BE2C (cell line): ENCODE results near the gene NR2E1.

Experiments used
- DNase-seq: peaks from one replicate; pipeline ENCODE4 v3.0.0-alpha.2; 2020
- H3K27me3 ChIP-seq: fragments of 250-450 bp; sonication (Bioruptor Pico); 2 replicates; pipeline ENCODE4 v1.5.1; 2020; ENCODE audit warnings: mild to moderate bottlenecking
- H3K36me3 ChIP-seq: fragments of 250-450 bp; sonication (Bioruptor Pico); 2 replicates; pipeline ENCODE4 v1.5.1; 2020; ENCODE audit warnings: mild to moderate bottlenecking
- H3K4me1 ChIP-seq: fragments of 250-450 bp; sonication (Bioruptor Pico); 2 replicates; pipeline ENCODE4 v1.5.1; 2020
- H3K4me3 ChIP-seq: 2 replicates; pipeline ENCODE4 v1.5.1; 2011; ENCODE audit warnings: low read depth, low read length
- H3K9me3 ChIP-seq: fragments of 250-450 bp; sonication (Bioruptor Pico); 2 replicates; pipeline ENCODE4 v1.5.1; 2020
- CTCF ChIP-seq: IDR thresholded peaks from 2 replicates; pipeline ENCODE4 v1.5.1; 2012; ENCODE audit warnings: mild to moderate bottlenecking, low read depth, low read length

The NR2E1 gene

GRCh38 chr6:108118810-108119768 lies 46.7 kb upstream of the NR2E1 start:
- Histone ChIP-seq H3K4me1 (no peaks in the 10 kb centered on the region), H3K4me3 (peak overlapping the region; percentile 55), H3K9me3 (no peaks in the 10 kb centered on the region), H3K27me3 (peaks cover 51% of the 10 kb centered on the region), H3K36me3 (no peaks in the 10 kb centered on the region)
- no peak for DNase-seq
- no peak for TF ChIP-seq CTCF

GRCh38 chr6:108119769-108120141 lies 46.1 kb upstream of the NR2E1 start:
- no peaks in the 10 kb centered on the region for H3K36me3 ChIP-seq
- TF ChIP-seq CTCF = no peak
- H3K9me3 ChIP-seq = no peaks in the 10 kb centered on the region
- no peaks in the 10 kb centered on the region for H3K4me1 ChIP-seq
- no peak for DNase-seq
- H3K27me3 ChIP-seq = peaks cover 51% of the 10 kb centered on the region
- H3K4me3 ChIP-seq = no peak overlapping the region

GRCh38 chr6:108120311-108120710 lies 45.5 kb upstream of the NR2E1 start:
- Histone ChIP-seq H3K4me3 (no peak overlapping the region), H3K36me3 (no peaks in the 10 kb centered on the region), H3K27me3 (peaks cover 45% of the 10 kb centered on the region), H3K4me1 (no peaks in the 10 kb centered on the region), H3K9me3 (no peaks in the 10 kb centered on the region)
- DNase-seq = no peak
- no peak for TF ChIP-seq CTCF

- TF ChIP-seq CTCF = no peak
- H3K36me3 ChIP-seq = no peaks in the 10 kb centered on the region
- H3K27me3 ChIP-seq = peaks cover 32% of the 10 kb centered on the region
- DNase-seq = no peak
- no peak overlapping the region for H3K4me3 ChIP-seq
- no peaks in the 10 kb centered on the region for H3K9me3 ChIP-seq
- H3K4me1 ChIP-seq = no peaks in the 10 kb centered on the region
Observed at GRCh38 chr6:108121612-108122011, 44.2 kb upstream of the NR2E1 start.

- Histone ChIP-seq H3K9me3 (no peaks in the 10 kb centered on the region), H3K27me3 (peaks cover 14% of the 10 kb centered on the region), H3K4me1 (no peaks in the 10 kb centered on the region), H3K4me3 (no peak overlapping the region), H3K36me3 (no peaks in the 10 kb centered on the region)
- DNase-seq = no peak
- no peak for TF ChIP-seq CTCF
Observed at GRCh38 chr6:108123481-108123929, 42.3 kb upstream of the NR2E1 start.

- TF ChIP-seq CTCF = no peak
- Histone ChIP-seq H3K4me3 (no peak overlapping the region), H3K36me3 (no peaks in the 10 kb centered on the region), H3K27me3 (peaks cover 10% of the 10 kb centered on the region), H3K9me3 (no peaks in the 10 kb centered on the region), H3K4me1 (no peaks in the 10 kb centered on the region)
- DNase-seq = no peak
Observed at GRCh38 chr6:108123946-108124345, 41.9 kb upstream of the NR2E1 start.
